HG03045 (cell line): ENCODE results near the gene LTO1.
"Not testable (repeated sequence)": the region's sequence is repeated elsewhere in the genome, so short reads cannot be mapped to it uniquely, and the experiment has no call there.

Experiments
- ATAC-seq: cut with Tn5 transposase; IDR thresholded peaks from one replicate; pipeline ENCODE4 v1.9.1; 2021; ENCODE audit warnings: mild to moderate bottlenecking, moderate library complexity; ENCODE audit not compliant: unreplicated experiment

Gene LTO1

GRCh38 chr11:69636512-69637197 lies 38.5 kb downstream of the LTO1 start:
- ATAC-seq, result no peak

DNA sequence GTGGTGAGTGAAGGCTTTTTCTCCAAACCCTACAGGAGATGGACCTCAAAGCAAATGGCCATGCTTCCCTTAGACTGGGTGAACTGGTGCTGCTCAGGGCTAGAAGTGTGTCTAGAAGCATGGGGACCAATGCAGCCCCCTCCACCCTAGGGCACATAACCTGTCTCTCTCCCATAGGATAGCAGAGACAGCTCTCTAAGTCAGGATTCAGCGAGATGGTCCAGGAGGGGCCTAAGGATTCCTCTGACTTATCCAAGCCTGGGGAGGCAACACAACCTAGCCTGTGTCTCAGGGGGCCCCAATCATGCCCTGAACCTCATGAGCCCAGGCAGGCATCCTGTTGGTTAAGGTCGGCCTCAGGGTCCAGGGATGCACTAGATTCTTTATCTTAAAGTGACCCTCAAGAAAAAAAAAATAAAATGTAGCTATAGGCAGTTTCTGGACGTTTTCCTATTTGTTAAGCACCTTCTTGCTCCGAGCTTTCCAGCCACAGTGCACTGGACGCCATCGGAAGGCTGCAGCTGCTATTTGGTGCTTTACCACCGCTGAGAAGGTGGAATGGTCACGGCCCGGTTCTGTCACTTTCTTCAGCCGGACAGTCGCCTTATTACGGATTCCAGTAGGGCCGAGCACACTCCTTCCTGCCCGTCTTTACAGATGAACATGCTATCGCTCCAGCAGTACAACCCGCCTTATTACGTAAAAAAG lies 39.2 kb downstream of the LTO1 start:
- no peak for ATAC-seq

DNA sequence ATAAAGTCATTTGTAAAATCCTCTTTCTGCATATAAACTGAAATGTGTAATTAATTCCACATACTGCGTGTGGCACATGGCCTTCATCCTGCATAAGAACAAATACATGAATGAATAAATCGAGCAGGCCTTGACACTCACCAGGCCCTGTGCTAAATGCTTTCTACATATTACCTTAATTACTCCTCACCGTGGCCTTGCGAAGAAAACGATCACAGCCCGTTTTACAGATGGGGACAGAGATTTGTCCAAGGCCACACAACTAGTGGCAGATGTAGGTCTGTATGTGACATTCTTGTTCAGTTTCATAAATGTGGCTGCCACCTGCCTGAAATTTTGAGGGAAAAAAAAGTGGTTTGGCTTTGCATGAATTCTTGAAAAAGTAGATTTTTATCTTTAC lies 40.0 kb downstream of the LTO1 start:
- ATAC-seq, result no peak

GRCh38 chr11:69634590-69634989 lies 40.6 kb downstream of the LTO1 start:
- no peak for ATAC-seq

GRCh38 chr11:69634069-69634468 lies 41.1 kb downstream of the LTO1 start:
- ATAC-seq, result no peak

- ATAC-seq, result no peak
Measured at GRCh38 chr11:69632900-69633299, 42.3 kb downstream of the LTO1 start.

GRCh38 chr11:69630424-69630823 lies 44.7 kb downstream of the LTO1 start:
- ATAC-seq, result no peak

DNA sequence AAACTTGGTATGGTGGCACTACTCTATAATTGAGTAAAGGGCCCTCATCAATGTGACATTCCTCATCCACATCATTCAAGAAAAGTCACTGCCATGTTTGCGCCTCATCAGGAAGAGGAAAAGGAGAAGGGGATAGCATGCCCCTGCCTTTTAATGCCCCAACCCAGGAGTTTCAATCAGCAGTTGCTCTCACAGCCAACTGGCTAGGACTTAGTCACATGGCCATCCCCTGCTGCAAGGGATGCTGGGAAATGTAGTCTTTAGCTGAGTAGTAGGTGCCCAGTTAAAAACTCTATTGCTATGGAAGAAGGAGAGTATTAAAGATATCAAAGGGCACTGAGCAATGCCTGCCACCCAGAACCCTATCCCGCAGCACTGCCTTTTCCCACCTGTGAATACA lies 45.1 kb downstream of the LTO1 start:
- ATAC-seq, result no peak

- ATAC-seq, result no peak
Measured at GRCh38 chr11:69627551-69627950, 47.6 kb downstream of the LTO1 start.

GRCh38 chr11:69625476-69625875 lies 49.7 kb downstream of the LTO1 start:
- ATAC-seq, result no peak

GRCh38 chr11:69624293-69624692 lies 50.9 kb downstream of the LTO1 start:
- ATAC-seq, result no peak

GRCh38 chr11:69622097-69622681 lies 53.0 kb downstream of the LTO1 start:
- not testable (repeated sequence) for ATAC-seq

- no peak for ATAC-seq
Measured at GRCh38 chr11:69620683-69621290, 54.4 kb downstream of the LTO1 start.

DNA sequence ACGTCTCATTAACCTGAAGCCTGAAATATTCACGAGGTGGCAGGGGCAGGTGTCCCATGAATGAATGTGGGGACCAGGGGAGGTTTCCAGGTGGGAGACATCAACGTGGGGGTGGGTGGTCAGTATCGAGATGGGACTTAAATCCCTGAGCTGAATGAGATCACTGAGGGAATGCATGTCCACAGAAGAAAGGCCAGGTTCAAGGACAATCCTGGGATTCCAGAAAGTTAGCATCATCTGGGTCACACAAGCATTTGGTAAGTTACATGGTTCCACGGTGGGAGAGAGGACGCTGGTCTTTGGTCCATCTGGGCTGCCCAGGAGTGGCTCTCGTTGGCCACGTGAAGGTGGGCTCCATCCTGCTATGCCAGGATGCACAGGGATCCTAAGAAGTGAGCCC lies 56.9 kb downstream of the LTO1 start:
- ATAC-seq, result no peak

- ATAC-seq, result no peak
Measured at GRCh38 chr11:69617682-69618081, 57.5 kb downstream of the LTO1 start.

DNA sequence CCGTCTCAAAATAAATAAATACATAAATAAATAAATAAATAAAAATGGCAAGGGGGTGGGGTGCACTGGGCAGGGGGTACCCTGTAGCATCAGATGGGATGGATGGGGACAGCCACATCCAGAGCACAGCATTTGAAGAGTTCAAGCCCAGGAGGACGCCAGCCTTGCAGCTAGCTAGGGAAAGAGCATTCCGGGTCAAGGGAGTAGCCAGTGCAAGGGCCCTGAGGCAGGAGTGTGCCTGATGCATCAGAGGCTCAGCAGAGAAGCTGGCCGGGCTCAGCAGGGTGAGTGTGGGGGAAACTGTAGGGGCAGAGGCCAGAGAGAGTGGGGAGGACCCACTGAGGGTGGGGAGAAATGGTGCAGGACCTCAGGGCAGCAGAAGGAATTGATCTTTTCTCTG lies 57.9 kb downstream of the LTO1 start:
- no peak for ATAC-seq
